IPS DF 19.7 (cell line): ENCODE data around the gene RINL.

ENCODE experiments used
- DNase-seq: peaks from one replicate; pipeline ENCODE4 v3.0.0-alpha.2; 2013; ENCODE audit warnings: low read depth, low spot score

RINL gene

DNA sequence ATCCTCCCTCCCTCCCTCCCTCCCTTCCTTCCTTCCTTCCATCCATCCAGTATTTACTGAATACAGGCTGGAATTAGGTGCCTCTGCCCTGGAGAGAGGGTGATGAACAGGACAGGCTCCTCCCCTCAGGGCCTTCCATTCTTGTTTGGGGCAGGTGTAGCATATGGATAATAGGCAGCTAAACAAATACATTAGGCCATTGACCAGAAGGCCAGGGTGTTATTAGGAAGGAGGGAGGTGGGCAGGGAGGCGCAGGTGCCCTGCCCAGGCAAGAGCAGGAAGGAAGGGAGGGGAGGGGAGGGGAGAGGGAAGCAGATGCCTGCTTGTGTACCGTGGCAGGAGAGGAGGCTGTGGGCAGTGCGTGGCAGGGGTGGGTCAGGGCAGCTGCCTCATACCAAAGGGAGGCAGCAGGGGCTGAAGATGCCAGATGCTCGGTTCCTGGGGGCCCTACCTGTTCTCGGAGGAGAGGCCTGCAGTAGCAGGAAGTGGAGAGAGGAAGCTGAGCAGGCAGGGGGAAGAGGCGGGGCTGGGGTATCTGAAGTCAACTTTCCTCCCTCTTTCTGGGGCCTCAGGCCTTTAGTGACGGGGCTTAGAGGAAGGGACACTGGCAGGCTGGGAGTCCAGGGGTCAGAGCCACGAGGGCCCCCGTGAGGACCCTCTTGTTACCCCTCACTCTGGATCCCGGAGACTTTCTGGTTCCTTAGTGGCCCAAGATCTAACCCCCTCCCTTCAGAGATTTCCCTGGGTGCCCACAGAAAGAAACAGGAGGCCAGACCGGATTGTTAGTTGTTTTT, at the start of gene RINL:
Gene RINL (minus strand): TSS at position 495 of the 794 bp plus-strand sequence. CDS start 1,533 bp downstream, outside the sequence.
- no peak for DNase-seq

DNA sequence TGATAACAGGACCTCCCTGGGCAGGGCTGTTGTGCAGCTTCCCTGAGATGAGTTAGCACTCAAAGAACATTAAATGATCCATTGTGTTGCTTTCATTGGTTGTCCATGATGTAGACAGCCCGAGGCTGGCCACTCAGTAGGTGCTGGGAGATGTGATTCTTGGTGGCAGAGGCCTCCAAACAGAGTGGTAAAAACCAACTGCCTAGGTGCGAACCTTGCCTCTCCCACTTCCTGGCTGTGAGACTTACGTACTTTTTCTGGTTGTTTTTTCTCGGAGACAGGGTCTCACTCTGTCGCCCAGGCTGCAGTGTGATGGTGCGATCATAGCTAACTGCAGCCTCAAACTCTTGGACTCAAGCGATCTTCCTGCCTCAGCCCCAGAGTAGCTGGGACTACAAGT, 46.3 kb upstream of the RINL start:
- no peak for DNase-seq

DNA sequence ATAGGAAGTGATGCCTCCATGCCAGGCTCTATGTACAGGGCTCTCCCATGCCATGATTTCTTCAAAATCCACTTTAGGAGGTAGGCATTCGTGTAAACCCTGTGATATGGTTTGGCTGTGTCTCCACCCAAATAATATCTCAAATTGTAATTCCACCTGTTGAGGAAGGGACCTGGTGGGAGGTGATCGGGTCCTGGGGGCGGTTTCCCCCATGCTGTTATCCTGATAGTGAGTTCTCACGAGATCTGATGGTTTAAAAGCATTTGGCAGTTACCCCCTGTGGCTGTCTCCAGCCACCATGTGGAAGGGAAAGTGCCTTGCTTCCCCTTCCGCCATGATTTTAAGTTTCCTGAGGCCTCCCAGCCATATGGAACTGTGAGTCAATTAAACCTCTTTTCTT, 44.4 kb upstream of the RINL start:
- DNase-seq = no peak

DNA sequence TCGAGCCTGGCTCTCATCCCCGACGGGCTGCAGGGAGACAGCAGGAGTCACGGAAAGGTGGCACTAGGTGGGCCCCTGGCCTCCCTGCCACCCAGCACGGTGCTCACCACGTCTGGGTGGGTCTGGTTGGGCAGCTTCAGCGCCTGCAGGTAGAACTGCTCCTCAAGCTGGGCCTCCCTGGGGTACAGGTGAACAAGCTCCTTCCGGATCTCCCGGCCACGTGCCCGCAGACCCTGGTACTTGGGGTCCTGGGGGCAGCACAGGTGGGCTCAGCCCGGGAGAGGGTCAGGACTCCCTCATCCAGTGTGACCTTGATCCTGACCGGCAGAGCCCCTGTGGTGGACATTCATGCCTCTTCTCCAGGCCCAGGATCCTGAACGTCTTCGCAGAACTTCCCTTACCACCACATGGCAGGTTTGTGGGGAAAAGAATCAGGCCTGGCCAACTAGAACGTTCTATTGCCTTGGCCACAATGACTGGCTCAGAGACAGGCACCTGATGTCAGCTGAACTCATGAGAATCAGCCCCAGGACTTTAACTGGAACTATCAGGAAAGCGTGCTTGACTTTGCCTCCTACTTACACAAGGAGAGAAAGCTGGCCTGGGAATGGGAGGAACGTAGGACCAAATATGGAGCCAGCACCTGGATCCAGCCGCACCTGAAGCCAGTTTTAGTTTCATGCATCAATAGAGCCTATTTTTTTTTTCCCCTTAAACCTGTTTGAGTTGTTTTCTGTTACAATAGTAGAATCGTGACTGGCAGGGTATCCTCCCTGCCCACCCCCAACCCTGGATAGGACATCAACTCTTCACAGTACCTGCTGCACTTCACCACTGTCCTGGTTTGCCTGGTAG, 43.6 kb upstream of the RINL start:
- no peak for DNase-seq

DNA sequence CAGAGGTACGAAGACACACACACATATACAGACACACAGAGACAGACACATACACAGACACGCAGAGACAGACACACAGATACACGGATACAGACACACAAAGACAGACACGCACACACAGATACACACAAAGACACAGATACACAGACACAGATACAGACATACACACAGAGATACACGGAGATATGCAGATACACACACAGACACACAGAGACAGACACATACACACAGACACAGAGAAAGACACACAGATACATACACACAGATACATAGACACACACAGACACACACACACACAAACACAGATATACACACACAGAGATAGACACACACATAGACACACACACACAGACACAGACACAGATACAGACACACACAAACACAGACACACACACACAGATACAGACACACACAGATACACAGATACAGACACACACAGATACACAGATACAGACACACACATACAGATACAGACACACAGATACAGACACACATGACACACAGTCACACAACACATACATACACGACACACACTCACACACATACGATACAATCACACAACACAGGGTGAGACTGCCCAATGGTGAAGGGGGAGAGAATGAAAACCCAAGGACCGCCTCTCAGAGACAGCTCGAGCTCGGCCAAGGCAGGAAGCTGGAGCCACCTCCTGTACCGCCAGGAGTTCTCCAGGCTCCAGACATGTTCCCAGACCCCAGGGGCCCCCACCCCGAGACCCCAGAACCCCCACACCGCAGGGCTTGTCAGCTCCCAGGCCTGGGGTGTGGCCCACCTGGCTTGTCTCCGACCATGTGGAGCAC, 42.7 kb upstream of the RINL start:
- DNase-seq = no peak

DNA sequence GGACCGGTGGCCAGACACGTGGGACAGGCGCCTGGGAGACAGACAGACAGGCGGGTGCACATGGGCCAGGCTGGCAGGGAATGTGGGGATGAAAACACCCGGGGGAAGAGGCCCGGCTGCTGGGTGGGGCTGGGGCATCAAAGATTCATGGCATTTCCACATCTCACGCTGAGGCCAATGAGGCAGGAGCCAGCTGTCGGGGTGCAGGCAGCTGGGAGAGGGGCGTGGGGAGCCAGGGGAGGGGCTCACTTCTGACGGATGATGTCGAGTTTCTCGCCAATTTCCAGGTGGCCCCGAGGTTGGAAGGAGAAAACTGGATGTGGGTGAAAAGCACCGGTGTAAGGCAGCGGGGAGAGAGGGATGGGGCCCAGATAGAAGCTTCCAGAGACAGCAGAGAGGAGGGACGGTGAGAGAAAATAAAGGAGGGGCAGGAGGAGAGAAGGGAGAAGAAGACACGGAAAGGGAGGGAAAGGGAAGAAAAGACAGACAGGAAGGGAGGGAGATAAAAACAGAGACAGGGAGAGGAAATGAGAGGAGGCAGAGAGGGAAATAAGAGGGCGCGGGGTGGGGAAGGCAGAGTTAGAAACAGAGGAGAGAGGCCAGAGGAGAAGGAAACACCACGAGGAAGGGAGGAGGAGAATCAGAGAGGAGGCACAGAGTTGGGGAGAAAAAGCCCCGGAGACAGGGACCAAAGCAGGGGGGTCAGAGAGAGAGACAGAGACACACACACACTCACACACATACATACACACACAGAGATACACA, 41.9 kb upstream of the RINL start:
- no peak for DNase-seq

DNA sequence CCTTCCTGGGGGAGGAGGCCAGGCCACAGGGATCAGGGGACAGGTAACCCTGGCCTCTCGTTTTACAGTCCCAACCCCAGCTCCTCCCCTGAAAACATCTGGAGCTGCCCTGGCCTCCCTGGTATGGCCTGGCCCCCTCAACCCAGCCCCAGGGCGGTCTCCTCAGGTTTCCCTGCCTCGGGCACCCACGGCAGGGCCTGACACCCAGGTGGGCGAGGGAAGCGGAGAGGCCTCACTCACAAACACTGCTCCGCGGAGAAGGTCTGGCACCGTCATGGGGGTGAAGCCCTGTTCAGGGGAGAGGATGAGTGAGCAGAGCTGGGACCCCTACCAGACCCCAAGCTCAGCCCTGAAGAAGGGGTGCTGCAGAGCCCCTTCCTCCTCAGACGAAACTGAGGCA, 40.5 kb upstream of the RINL start:
- no peak for DNase-seq

DNA sequence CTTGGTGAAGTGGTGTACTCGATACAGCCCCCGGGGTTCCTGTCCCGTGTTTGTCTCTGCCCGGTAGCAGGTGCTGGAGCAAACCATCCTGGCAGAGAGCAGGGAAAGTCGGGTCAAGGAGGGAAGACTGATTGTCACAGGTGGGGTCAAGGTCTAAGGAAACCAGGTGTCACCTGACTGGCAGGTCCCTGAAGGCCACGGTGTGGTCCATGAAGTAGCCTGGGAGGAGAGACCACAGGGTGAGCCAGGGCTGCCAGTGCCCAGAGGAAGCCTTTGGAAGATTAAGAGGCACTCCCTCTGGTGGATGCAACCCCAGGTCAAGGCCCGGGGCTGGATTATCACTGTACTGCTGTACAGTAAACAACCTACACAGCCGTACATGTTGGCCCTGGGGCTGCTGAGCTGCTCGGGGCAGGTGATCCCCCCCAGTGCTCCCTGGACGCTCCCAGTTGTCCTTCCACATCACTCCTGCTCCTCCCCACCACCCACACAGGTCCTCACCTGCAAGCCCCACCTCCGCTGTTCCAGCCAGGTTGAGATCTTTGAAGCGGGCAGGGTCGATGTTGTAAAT, 39.9 kb upstream of the RINL start:
- no peak for DNase-seq

- no peak for DNase-seq
These were observed 39.4 kb upstream of the RINL start for GRCh38 chr19:38917516-38917915.

DNA sequence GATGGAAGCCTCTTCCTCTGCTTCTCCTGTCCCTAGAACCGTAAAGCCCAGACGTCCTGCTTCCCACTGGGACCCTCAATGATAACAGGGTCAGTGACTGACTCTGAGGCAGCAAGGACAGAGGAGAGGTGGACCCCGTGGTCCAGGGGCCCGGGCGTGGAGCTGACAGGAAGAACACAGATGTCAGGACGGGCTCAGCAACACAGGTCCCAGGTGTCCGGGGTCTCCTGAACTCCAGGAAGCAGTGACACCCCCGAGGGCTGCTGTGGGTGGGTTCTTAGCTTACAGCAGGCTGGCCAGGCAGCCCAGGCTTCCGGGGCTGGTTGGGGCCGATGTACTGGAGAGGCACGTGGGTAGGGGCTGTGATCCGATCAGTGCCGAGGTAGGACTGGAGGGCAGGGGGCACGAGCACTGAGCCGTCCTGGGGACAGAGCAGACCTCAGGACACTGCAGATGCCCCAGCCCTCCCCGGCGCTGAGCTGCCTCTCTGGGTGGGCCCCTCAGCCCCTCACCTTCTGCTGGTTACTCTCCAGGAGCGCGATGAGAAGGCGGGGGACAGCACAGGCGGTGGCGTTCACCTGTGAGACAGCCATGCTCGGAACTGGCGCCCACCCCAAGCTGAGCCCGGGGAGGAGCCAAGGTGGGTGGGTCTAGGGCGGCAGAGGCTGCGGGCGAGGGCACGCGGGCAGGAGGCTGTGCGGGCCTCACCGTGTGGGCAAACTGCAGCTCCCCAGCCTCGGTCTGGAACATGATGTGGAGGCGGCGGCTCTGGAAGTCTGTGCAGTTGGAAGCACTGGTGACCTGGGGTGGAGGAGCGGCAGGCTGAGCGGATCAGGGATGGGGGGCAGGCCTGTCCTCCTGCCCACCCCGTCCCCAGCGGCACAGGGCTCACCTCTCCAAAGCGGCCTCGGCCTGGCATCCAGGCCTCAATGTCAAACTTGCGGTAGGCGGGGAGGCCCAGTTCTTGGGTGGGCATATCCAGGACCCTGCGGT, 37.5 kb upstream of the RINL start:
- no peak for DNase-seq

DNA sequence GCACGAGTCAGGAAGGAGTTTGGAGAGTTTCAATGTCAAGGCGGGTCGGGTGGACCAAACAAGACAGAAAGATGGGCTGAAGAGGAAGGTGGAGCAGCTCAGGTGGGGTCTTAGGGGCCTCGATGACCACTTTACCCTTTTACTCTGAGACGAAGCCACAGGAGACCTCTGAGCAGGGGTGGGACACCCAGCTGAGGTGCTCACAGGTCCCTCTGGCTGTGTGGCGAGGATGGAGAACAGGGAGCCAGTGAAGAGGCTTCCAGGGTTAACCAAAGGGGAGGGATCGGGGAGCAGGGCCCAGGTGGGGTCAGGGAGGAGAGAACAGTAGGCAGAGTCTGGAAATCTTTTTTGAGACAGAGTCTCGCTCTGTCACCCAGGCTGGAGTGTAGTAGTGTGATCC, 35.9 kb upstream of the RINL start:
- DNase-seq = no peak

GRCh38 chr19:38912600-38913514, 34.8 kb upstream of the RINL start:
- DNase-seq = no peak

DNA sequence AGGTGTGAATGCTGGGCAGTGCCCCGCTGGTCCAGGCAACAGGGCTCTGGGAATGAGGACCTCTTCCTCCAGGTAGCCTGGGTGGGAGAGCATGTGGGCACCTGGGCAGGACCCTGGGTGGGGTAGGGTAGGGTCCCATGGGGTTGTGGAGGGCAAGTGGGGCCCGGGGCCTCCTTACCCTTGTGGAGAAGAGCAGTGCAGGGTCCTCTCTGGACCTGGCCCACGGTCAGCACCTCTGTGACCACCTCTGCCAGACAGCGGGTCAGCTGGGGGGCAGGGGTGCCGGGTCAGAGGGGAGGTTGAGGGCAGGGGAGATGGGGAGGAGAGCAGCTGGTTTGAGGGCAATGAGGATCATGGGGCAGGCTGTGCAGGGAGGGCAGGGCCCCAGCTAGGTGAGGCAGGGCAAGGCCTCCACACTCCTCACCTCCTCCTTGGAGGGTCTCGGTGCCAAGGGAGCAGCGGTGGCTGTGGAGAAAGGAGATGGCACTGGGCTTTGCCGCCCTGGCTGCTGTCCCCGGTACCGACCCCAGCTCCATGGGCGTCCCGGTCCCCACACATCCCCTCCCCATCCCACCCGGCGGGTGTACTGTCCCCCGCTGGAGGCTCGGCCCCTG, 33.4 kb upstream of the RINL start:
- no peak for DNase-seq

- no peak for DNase-seq
These were observed 32.4 kb upstream of the RINL start for GRCh38 chr19:38910488-38910887.

GRCh38 chr19:38908911-38909310, 30.8 kb upstream of the RINL start:
- DNase-seq = no peak

GRCh38 chr19:38907670-38908069, 29.6 kb upstream of the RINL start:
- no peak for DNase-seq

GRCh38 chr19:38907227-38907626, 29.2 kb upstream of the RINL start:
- no peak for DNase-seq

- DNase-seq = no peak
These were observed 27.5 kb upstream of the RINL start for GRCh38 chr19:38905620-38906019.
